ENCODE data around the gene SCNN1G.
A peak's percentile ranks its signal among the peaks of the same experiment; 100 is the strongest.

Gene SCNN1G

GRCh38 chr16:23152386-23153178 is 30.0 kb upstream of the SCNN1G start:
- DNase-seq = no peak

DNA sequence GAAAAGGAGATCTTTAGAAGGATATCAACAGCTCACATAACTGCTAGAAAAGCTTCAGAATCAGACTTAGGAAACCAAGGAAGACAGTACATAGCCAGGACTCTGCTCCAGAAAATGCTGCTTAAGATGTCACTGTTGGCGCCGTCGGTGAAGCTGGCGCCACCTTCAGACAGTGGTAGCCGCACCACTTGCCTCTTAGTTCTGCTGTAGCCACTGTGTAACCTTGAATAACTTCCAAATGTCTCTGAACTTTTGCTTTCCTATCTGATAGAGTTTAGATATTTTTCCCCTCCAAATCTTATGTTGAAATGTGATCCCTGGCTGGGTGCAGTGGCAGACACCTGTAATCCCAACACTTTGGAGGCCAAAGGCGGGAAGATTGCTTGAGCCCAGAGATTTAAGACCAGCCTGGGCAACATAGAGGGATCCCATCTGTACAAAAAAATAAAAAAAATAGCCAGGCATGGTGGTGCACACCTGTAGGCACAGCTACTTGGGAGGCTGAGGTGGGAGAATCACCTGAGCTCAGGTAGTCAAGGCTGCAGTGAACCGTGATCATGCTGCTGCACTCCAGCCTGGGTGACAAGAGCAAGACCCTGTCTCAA is 27.0 kb upstream of the SCNN1G start:
- DNase-seq = peak; percentile 35

DNA sequence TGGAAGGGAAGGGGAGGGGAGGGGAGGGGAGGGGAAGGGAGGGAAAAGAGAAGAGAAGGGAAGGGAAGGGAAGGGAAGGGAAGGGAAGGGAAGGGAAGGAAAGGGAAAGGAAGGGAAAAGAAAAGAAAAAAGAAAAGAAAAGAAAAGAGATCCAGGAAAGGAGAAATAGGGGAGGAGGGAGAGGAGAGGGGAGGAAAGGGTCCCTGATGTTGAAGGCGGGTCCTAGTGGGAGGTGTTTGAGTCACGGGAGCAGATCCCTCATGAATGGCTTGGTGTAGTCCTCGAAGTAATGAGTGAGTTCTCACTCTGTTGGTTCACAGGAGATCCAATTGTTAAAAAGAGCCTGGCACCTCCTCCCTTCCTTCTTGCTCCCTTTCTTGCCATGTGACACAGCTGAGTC is 26.4 kb upstream of the SCNN1G start:
- no peak for DNase-seq

- DNase-seq = no peak
Observed at GRCh38 chr16:23156946-23157460, 25.5 kb upstream of the SCNN1G start.

DNA sequence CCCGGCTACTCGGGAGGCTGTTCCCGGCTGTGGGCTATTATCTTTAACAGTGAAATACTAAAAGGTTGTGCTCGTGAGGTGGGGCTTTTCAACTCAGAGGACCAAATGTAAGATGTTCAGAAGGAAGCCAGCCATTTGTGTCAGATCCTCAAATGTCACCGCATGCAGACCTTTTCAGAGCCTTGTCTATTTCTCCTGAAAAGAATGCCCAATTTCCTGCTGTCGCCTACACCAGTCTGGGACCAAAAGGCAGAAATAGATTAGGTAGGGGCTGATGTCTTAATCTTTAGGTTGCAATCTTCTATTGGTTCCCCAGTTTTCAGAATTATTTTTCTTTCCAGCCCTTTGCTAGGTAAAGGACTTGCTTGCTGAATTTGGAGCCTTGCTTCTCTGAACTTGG is 24.4 kb upstream of the SCNN1G start:
- no peak for DNase-seq

GRCh38 chr16:23160082-23160481 is 22.5 kb upstream of the SCNN1G start:
- no peak for DNase-seq

- DNase-seq = no peak
Observed at GRCh38 chr16:23160574-23160973, 22.0 kb upstream of the SCNN1G start.

GRCh38 chr16:23163921-23164320 is 18.6 kb upstream of the SCNN1G start:
- DNase-seq = no peak

DNA sequence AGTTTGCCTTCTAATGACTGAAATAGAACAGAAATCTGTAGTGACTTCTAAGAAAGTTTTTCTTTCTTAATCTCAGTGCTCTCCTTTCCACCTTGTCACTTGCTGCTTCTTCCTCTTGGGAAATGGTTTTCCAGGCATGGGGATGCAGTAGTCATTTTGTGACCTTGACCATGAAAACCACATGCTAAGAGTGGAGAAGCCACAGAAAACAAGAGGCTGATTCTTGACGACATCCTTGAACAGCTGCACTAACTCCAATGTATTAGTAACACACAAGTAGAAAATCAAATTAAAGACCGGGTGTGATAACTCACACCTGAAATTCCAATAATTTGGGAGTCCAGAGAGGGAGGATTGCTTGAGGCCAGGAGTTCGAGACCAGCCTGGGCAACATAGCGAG is 17.8 kb upstream of the SCNN1G start:
- DNase-seq = no peak

DNA sequence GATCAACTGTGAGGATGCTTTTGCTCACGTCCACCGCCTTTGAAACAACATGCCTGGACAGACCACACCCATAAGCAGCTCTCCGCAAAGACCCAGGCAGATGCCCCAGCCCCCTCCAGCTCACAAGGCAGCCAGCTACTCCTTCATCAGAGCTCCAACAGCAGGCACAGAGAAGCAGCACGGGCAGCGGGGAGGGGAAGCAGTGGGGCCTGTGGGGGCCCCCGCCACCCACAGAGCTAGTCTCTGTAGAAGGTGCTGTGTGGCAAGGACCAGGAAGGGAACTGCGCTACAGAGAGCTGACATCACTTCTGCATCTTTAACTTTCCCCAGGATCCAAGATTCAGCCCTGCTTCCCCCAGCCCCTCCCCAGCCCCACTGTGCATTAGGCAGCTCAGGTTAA is 10.0 kb upstream of the SCNN1G start:
- DNase-seq = no peak

- no peak for DNase-seq
Observed at GRCh38 chr16:23172994-23173393, 9.6 kb upstream of the SCNN1G start.

DNA sequence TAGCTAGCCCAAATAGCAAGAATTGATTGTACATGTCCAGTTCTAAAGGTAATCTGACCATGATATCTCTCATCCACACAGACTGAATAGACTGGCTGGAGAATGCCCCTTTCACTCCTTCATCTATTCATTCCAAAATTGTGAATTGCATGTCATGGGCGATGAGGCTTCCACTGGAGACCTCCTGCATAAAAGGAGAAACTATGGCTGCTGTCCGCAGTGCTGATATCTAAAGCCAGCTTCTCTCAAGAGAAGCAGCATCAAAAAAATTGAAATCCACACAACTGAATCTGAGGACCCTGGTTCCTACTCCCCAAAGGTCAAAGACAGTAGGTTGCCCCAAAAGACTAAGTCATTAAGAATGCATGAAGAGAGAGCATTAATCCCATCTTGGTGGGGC is 7.9 kb upstream of the SCNN1G start:
- DNase-seq = no peak

DNA sequence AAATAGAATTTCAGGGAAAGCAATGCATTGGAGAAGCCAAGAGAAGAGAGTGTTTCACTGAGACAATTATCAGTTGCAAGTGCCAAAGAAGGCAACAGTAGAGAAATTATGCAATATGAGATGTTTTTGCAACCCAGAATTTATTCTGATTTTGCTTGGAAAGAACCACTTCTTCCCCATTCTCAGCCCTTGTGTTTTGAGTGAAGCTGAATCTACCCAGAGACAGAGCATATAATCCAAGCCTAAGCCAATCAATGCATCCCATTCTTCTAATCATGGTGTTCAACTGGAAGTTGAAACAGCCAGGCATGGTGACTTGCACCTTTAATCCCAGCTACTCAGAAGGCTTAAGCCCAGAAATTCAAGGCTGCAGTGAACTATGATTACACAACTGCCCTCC is 6.9 kb upstream of the SCNN1G start:
- no peak for DNase-seq

DNA sequence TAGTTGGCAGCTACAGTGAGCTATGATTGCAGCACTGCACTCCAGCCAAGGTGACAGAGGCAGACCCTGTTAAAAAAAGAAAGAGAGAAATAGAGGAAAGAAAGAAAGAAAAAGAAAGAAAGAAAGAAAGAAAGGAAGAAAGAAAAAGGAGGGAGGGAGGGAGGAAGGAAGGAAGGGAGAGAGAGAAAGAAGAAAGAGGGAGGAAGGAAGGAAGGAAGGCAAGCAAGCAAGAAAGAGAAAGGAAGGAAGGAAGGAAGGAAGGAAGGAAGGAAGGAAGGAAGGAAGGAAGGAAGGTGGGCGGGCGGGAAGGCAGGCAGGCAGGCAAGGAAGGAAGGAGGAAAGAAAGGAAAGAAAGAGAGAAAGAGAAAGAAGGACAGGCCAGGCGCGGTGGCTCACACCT is 1.0 kb upstream of the SCNN1G start:
- no peak for DNase-seq

DNA sequence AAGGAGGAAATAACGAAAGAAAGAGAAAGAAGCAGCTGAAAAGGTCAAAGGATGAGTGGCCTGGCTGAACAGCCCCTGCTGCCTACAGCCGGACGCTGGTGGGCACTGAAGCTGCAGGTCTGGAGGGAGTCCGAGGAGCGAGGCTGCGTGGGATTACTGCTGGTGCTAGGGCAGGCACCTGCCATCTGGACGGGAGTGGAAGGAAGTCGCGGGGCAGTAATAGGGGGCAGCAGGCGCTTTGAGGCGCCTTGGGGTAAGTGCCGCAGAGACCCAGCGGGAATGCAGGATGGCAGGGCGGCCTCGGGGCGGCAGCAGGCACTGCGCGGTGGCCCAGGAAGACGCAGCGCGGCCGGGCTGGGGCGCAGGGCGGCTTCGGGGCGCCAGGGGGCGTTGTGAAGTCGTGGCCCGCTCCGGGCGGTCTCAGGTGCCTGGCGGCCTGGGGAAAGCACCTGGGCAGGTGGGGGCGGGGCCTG is 303 bp upstream of the SCNN1G start:
- DNase-seq = peak; percentile 95

GRCh38 chr16:23183543-23183862 is 958 bp downstream of the SCNN1G start:
- DNase-seq = no peak

DNA sequence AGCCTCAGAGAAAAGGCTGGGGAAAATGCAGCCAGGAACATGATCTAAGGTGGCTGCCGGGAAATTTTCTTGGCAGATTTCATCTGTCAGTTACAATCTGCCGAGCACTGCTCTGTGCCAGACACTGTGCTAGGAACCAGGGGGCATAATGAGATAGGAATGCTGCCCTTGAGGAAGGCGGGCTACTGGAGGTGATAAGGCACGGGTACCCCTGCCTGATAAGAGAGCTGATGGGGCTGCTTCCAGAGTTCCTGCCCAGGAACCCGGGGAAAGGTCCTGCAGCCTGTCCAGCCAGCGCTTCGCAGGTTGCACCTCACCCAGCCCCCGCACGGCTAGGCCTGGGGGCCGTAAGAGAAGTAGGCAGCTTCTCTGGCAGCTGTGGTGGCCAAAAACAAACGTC is 3.1 kb downstream of the SCNN1G start:
- no peak for DNase-seq

- no peak for DNase-seq
Observed at GRCh38 chr16:23186171-23186570, 3.6 kb downstream of the SCNN1G start.

GRCh38 chr16:23187341-23187740 is 4.8 kb downstream of the SCNN1G start:
- DNase-seq = no peak

GRCh38 chr16:23188911-23189310 is 6.4 kb downstream of the SCNN1G start:
- no peak for DNase-seq

DNA sequence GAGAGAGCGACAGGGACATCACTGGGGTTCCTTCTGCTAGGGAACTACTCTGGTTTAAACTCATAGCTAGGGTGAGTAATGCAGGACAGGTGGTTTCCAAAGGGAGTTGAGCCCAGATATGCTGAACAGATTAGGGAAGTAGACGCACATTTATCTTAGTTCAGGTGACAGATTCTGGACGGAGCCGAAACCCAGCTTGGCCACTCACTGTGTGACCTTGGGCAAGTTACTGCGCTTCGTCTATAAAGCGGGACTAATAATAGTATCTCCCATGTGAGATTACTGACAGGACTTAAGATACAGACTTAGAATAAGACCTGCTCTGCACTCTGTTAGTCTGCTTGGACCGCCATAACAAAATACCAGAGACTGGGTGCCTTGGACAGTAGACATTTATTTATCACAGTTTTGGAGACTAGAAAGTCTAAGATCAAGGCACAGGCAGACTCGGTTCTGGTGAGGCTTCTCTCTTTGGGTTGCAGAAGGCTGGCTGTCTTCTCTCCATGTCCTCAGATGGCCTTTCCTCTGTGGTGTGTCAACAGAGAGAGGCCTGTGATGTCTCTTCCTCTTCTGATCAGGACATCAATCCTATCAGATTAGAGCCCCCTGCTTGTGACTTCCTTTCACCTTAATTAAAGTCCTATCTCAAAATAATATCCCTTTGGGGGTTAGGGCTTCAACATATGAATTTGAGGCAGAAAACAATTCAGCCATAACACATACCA is 12.1 kb downstream of the SCNN1G start:
- no peak for DNase-seq

DNA sequence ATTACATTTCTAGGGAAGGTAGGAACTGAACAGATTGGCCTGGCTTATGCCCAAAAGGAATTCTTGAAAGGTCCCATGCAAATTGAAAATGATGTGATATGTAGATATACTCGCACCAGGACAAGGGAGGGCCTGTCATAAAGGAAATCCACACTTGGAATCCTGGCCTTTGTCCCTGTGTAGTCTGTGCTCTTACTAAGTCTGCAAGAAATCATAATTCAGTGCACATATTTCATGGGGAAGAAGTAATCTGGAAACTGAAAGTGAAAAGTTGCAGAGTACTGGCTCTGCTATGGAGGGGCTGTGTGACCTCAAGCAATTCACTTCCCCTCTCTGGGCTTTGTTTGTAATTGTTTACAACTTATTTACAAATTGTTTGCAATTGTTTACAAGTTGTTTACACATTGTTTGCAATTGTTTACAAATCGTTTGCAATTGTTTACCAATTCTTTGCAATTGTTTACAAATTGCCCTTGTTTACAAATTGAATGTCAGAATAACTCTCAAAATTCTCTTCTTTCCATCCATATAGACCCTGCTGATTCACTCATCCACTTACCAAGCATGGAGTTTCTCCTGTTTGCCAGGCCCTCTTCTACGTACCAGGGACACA is 12.9 kb downstream of the SCNN1G start:
- no peak for DNase-seq

DNA sequence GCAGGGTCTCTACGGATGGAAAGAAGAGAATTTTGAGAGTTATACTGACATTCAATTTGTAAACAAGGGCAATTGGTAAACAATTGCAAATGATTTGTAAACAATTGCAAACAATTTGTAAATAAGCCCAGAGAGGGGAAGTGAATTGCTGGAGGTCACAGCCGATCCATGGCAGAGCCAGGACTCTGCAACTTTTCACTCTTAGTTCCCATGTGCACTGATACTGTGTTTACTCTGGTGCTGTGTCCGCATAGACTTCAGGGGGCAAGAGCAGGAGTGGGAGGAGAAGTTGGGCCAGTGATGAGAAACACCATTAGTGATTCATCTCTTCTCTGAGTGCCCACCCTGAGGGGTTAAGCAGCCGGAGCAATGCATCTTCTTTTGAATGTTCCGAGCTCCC is 14.0 kb downstream of the SCNN1G start:
- DNase-seq = peak; percentile 18

DNA sequence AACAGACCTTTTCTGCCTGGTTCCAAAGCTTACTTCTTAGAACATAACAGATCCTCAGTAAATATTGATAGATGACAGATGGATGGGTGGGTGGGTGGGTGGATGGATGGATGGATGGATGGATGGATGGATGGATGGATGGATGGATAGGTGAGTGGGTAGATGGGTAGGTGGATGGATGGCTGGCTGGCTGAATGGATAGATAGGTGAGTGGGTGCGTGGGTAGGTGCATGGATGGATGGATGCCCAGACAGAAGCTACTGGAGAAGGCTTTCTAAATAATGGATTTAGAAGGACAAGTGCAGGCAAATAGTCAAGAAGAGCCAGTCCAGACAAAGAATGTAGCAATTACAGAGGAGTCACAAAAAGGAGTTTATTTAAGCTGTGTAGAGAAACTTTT is 19.6 kb downstream of the SCNN1G start:
- DNase-seq = no peak
